B cell (primary cell): ENCODE data around the gene CYTH2.

Source experiments
- EZH2 ChIP-seq: IDR thresholded peaks from 2 replicates; pipeline ENCODE4 v1.6.1; 2012; ENCODE audit warnings: borderline replicate concordance, low read depth, mild to moderate bottlenecking, moderate library complexity, low read length; ENCODE audit not compliant: insufficient read depth, poor library complexity, severe bottlenecking
- TF ChIP-seq, protein P1 (sequence below): fragments of 200-600 bp; IDR thresholded peaks from one replicate; pipeline ENCODE4 v1.8.0; 2022; ENCODE audit warnings: antibody characterized with exemption, mild to moderate bottlenecking

DNA sequence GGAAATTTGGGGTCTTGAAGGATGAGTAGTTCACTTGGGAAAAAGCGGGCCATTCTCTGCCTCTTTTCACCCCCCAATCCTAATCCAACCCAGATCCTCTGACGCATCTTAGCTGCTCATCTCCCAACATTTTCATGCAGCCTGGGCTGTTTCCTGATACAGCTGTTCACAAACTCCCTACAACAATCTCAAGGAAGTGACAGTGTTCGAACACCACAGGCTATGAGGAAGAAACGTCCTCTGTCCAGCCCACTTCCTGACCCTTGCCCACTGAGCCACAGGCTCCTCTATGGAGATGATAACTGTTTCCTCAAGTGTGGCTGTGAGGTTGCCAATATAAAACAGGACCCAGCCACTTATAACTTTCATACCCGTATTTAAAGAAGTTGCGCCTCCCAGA, 26.2 kb downstream of the CYTH2 start:
- TF ChIP-seq, protein P1, sequence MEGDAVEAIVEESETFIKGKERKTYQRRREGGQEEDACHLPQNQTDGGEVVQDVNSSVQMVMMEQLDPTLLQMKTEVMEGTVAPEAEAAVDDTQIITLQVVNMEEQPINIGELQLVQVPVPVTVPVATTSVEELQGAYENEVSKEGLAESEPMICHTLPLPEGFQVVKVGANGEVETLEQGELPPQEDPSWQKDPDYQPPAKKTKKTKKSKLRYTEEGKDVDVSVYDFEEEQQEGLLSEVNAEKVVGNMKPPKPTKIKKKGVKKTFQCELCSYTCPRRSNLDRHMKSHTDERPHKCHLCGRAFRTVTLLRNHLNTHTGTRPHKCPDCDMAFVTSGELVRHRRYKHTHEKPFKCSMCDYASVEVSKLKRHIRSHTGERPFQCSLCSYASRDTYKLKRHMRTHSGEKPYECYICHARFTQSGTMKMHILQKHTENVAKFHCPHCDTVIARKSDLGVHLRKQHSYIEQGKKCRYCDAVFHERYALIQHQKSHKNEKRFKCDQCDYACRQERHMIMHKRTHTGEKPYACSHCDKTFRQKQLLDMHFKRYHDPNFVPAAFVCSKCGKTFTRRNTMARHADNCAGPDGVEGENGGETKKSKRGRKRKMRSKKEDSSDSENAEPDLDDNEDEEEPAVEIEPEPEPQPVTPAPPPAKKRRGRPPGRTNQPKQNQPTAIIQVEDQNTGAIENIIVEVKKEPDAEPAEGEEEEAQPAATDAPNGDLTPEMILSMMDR: no peak
- no peak for TF ChIP-seq EZH2
